ENCODE data around the gene SINHCAF. TPM values are rescaled to one million over a fixed set of nuclear protein-coding genes. Genes with fewer than 3 reads are reported as not detected.
A peak's percentile ranks its signal among the peaks of the same experiment; 100 is the strongest.

SINHCAF gene
- total RNA-seq, 1 experiment from 2014 or later, result 68.8 TPM

GRCh38 chr12:31324116-31324844 lies 1.7 kb downstream of the SINHCAF start:
- peak overlapping the region; percentile 98 for H3K27ac ChIP-seq (ENCODE audit: low read length)
- H3K27me3 ChIP-seq (ENCODE audit: control insufficient read depth, insufficient read depth, low read length), result 0 out of 2 replicates have a peak, but pooled peaks cover 5% of the 10 kb centered on the region
- no peak for DNase-seq (ENCODE audit: low read depth, low spot score)
- CTCF ChIA-PET, result no interaction called here
- TF ChIP-seq TCF7L2 (IDR thresholded peaks at IDR 0.05; ENCODE audit: low read depth, low read length), result peak; percentile 99
- TF ChIP-seq SIN3A (IDR thresholded peaks at IDR 0.05; ENCODE audit: borderline replicate concordance, insufficient read depth, low read depth, low read length), result peak; percentile 81; the same call in 1 of the 2 replicates
- TF ChIP-seq REST (IDR thresholded peaks at IDR 0.05; ENCODE audit: insufficient read depth in 1 of 2, low read depth in 2 of 2, low read length in 1 of 2), result no peak
- in situ Hi-C loops (cut with HindIII; ENCODE audit: low pct_unique_long_range_greater_than_20kb, low sequenced_read_pairs) (no loop called here), intact Hi-C loops (cut with micrococcal nuclease; ENCODE audit: unreplicated experiment) (no loop called here)
- H3K36me3 ChIP-seq (ENCODE audit: control insufficient read depth, insufficient read depth, low read length), result no peaks in the 10 kb centered on the region; the same call in 1 of the 2 replicates
- peaks cover 46% of the 10 kb centered on the region for H3K4me1 ChIP-seq (ENCODE audit: control insufficient read depth, insufficient read depth, low read length)
- no peaks in the 10 kb centered on the region for H3K9me3 ChIP-seq (ENCODE audit: control insufficient read depth, insufficient read depth, low read depth, low read length)
- peak; percentile 72 for ATAC-seq
- peak overlapping the region; percentile 87 to 93 for H3K4me3 ChIP-seq (ENCODE audit: low read depth in 2 of 2, low read length in 2 of 2)
- POLR2A ChIA-PET, result no interaction called here
- BruUV-seq (replicated peaks), result TSS peak; percentile 94

DNA sequence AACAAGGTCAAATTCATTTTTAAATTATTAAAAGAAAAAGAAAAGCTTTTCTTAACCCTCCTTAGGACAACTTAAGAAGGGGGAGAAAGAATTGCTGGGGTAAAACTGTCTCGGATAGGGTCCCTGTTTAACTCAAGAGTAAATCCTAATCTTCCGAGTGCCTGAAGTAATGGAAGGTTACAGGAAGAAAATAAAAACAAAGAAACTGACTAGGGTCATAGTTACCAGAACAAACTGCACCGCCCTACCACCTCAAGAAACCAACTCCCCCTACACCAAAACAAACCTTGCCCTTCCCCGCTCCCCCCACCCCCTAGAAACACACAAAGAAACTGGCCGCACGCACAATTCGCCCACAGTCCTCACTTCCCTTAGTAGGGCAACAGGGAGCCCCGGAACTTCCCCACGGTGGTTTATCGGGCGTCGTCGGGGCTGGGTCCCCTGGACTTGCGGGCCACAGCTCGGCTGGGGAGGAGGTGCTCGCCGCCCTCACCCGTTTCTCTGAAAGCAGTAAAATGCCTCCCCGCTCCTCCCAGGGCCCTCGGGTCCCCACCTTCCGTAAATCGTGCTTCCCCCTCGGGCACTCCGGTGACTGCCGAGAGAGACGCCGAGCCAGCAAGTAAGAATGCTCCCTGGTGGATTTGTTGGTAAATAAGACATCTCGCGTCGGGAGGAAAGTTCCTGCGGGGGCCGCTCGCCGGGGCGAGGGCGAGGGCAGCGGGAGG lies 2.4 kb downstream of the SINHCAF start:
- Histone ChIP-seq H3K4me1 (ENCODE audit: control insufficient read depth, insufficient read depth, low read length) (peaks cover 51% of the 10 kb centered on the region), H3K27ac (ENCODE audit: low read length) (peak overlapping the region; percentile 98), H3K9me3 (ENCODE audit: control insufficient read depth, insufficient read depth, low read depth, low read length) (no peaks in the 10 kb centered on the region), H3K4me3 (ENCODE audit: low read depth in 2 of 2, low read length in 2 of 2) (peak overlapping the region; percentile 87 to 93), H3K27me3 (ENCODE audit: control insufficient read depth, insufficient read depth, low read length) (0 out of 2 replicates have a peak, but pooled peaks cover 5% of the 10 kb centered on the region), H3K36me3 (ENCODE audit: control insufficient read depth, insufficient read depth, low read length) (no peaks in the 10 kb centered on the region; the same call in 1 of the 2 replicates)
- ATAC-seq (peak; percentile 27), DNase-seq (ENCODE audit: low read depth, low spot score) (no peak)
- no TSS peak for BruUV-seq (replicated peaks)
- in situ Hi-C loops (cut with HindIII; ENCODE audit: low pct_unique_long_range_greater_than_20kb, low sequenced_read_pairs) (no loop called here), intact Hi-C loops (cut with micrococcal nuclease; ENCODE audit: unreplicated experiment) (no loop called here)
- CTCF ChIA-PET, result interaction anchor here (1.1 kb wide), 1 partner anchor 51 kb away, joined by 3 read pairs; no protein-coding TSS in a partner anchor
- POLR2A ChIA-PET, result interaction anchor here (0.6 to 1.1 kb wide), 3 partner anchors 10 to 346 kb away, joined by 3 to 5 read pairs (median 3); no protein-coding TSS in a partner anchor
- TF ChIP-seq POLR2AphosphoS5 (IDR thresholded peaks at IDR 0.05; ENCODE audit: low read depth, low read length), result no peak
- TF ChIP-seq REST (IDR thresholded peaks at IDR 0.05; ENCODE audit: insufficient read depth in 1 of 2, low read depth in 2 of 2, low read length in 1 of 2), result no peak
- TF ChIP-seq TCF7L2 (IDR thresholded peaks at IDR 0.05; ENCODE audit: low read depth, low read length), result no peak
- no peak for TF ChIP-seq CTCF (IDR thresholded peaks at IDR 0.05)
- no peak for TF ChIP-seq SIN3A (IDR thresholded peaks at IDR 0.05; ENCODE audit: borderline replicate concordance, insufficient read depth, low read depth, low read length)

Data from Panc1 (cell line).